IMR-90 (cell line): ENCODE results near the gene FOXP4. TPM values are rescaled to one million over a fixed set of nuclear protein-coding genes. Genes with fewer than 3 reads are reported as not detected.

Source experiments
- ATAC-seq: fragments of 200-7000 bp; cut with Tn5 transposase; 2 replicates; pipeline ENCODE4 v1.9.1; 2020; ENCODE audit warnings: low read depth, mild to moderate bottlenecking, moderate library complexity
- BruUV-seq: library from RNA; stranded (reverse); fragments of 400-500 nt; replicated peaks from 2 replicates; lab custom pipeline; 2021; lab: Mats Ljungman, UMichigan
- CTCF ChIA-PET: fragments of 300-600 bp; formaldehyde crosslinking; extraction: SDS; loops from one replicate; lab custom pipeline; 2021; ENCODE audit warnings: antibody characterized with exemption; lab: Yijun Ruan, JAX
- POLR2A ChIA-PET: fragments of 300-600 bp; sonication (Branson Sonifier 250); formaldehyde crosslinking; loops from one replicate; lab custom pipeline; 2022; ENCODE audit warnings: antibody characterized with exemption; ENCODE audit not compliant: unreplicated experiment; lab: Charles Lee
- DNase-seq: peaks from one replicate; pipeline ENCODE4 v3.0.0; 2013
- H2AFZ ChIP-seq: replicated peaks from 2 replicates; pipeline ENCODE3; 2013; ENCODE audit warnings: low read length, mild to moderate bottlenecking; ENCODE audit not compliant: poor library complexity
- H2AK5ac ChIP-seq: 2 replicates; pipeline ENCODE4 v1.6.1; 2013; ENCODE audit warnings: low read depth, low read length, inconsistent platforms
- H2AK9ac ChIP-seq: replicated peaks from 2 replicates; pipeline ENCODE3; 2013; ENCODE audit warnings: mild to moderate bottlenecking, low read depth, low read length, moderate library complexity; ENCODE audit not compliant: poor library complexity
- H2BK120ac ChIP-seq: 2 replicates; pipeline ENCODE4 v1.6.1; 2013; ENCODE audit warnings: low read depth, low read length, inconsistent platforms
- H2BK15ac ChIP-seq: 3 replicates; pipeline ENCODE4 v1.6.1; 2013; ENCODE audit warnings: low read depth, low read length, inconsistent platforms
- H2BK20ac ChIP-seq: 2 replicates; pipeline ENCODE4 v1.6.1; 2013; ENCODE audit warnings: low read depth, mild to moderate bottlenecking, inconsistent platforms, low read length, moderate library complexity
- H2BK5ac ChIP-seq: 2 replicates; pipeline ENCODE4 v1.6.1; 2013; ENCODE audit warnings: mild to moderate bottlenecking, low read depth, low read length, inconsistent platforms; ENCODE audit not compliant: poor library complexity, severe bottlenecking
- H3K14ac ChIP-seq: replicated peaks from 2 replicates; pipeline ENCODE4 v1.6.1; 2013; ENCODE audit warnings: low read depth, low read length, inconsistent platforms
- H3K18ac ChIP-seq: 2 replicates; pipeline ENCODE4 v1.6.1; 2013; ENCODE audit warnings: low read depth, low read length, control low read depth
- H3K23ac ChIP-seq: 2 replicates; pipeline ENCODE4 v1.6.1; 2013; ENCODE audit warnings: low read depth, low read length, inconsistent platforms
- H3K27ac ChIP-seq: 2 replicates; pipeline ENCODE4 v1.5.1; 2013; ENCODE audit warnings: mild to moderate bottlenecking, control low read depth, low read length; ENCODE audit not compliant: insufficient read depth
- H3K27me3 ChIP-seq: 2 replicates; pipeline ENCODE4 v1.6.1; 2013; ENCODE audit warnings: low read length; ENCODE audit not compliant: control insufficient read depth, insufficient read depth
- H3K36me3 ChIP-seq: 2 replicates; pipeline ENCODE4 v1.6.1; 2013; ENCODE audit warnings: low read length, mixed read lengths; ENCODE audit not compliant: control insufficient read depth, insufficient read depth
- H3K4ac ChIP-seq: 2 replicates; pipeline ENCODE4 v1.6.1; 2013; ENCODE audit warnings: low read depth, low read length, inconsistent platforms
- H3K4me1 ChIP-seq: 2 replicates; pipeline ENCODE4 v1.6.1; 2013; ENCODE audit warnings: low read length, mixed read lengths; ENCODE audit not compliant: control insufficient read depth, insufficient read depth
- H3K4me2 ChIP-seq: 2 replicates; pipeline ENCODE4 v1.6.1; 2013; ENCODE audit warnings: low read depth, mild to moderate bottlenecking, control low read depth, low read length, moderate library complexity
- H3K4me3 ChIP-seq: 2 replicates; pipeline ENCODE4 v1.5.1; 2013; ENCODE audit warnings: low read depth, mild to moderate bottlenecking, control low read depth, low read length, moderate library complexity; ENCODE audit not compliant: insufficient read depth
- H3K56ac ChIP-seq: 2 replicates; pipeline ENCODE4 v1.6.1; 2013; ENCODE audit warnings: low read length, inconsistent platforms; ENCODE audit not compliant: insufficient read depth; ENCODE audit errors: extremely low read depth
- H3K79me1 ChIP-seq, 2 experiments: 2 replicates each; pipeline ENCODE4 v1.6.1; 2013; ENCODE audit warnings: low read length in 2 of 2, inconsistent platforms in 1 of 2, low read depth in 1 of 2
- H3K9ac ChIP-seq: 2 replicates; pipeline ENCODE4 v1.6.1; 2013; ENCODE audit warnings: low read depth, low read length, control low read depth
- H3K9me1 ChIP-seq: 2 replicates; pipeline ENCODE4 v1.6.1; 2013; ENCODE audit warnings: low read length, inconsistent platforms; ENCODE audit not compliant: insufficient read depth
- H3K9me3 ChIP-seq: 2 replicates; pipeline ENCODE4 v1.6.1; 2013; ENCODE audit warnings: low read length; ENCODE audit not compliant: control insufficient read depth, insufficient read depth
- H4K20me1 ChIP-seq: 2 replicates; pipeline ENCODE4 v1.6.1; 2013; ENCODE audit warnings: low read length, inconsistent platforms; ENCODE audit not compliant: insufficient read depth
- H4K5ac ChIP-seq: 2 replicates; pipeline ENCODE4 v1.6.1; 2013; ENCODE audit warnings: mild to moderate bottlenecking, low read depth, low read length, control low read depth
- H4K8ac ChIP-seq, 2 experiments: 2 replicates each; pipeline ENCODE4 v1.6.1; 2013; ENCODE audit warnings: low read depth in 2 of 2, low read length in 2 of 2, control low read depth in 1 of 2, inconsistent platforms in 1 of 2
- H4K91ac ChIP-seq: 2 replicates; pipeline ENCODE4 v1.6.1; 2013; ENCODE audit warnings: low read depth, low read length, inconsistent platforms; ENCODE audit not compliant: insufficient read depth
- RCOR1 ChIP-seq: IDR thresholded peaks from 2 replicates; pipeline ENCODE4 v1.6.1; 2012; ENCODE audit warnings: mild to moderate bottlenecking, low read length, improper control_type of control experiment; ENCODE audit not compliant: insufficient replicate concordance
- USF2 ChIP-seq: fragments of 150-350 bp; IDR thresholded peaks from 2 replicates; pipeline ENCODE4 v1.6.1; 2017; ENCODE audit warnings: mild to moderate bottlenecking, antibody characterized with exemption, low read length, low read depth
- WGBS, 2 experiments: methylation state at CpG; one replicate each; pipeline versions ENCODE4 v1.1.5 to v1.1.7; 2013; ENCODE audit warnings: missing lambda C conversion rate in 2 of 2; ENCODE audit not compliant: insufficient read length in 1 of 2; ENCODE audit errors: extremely low coverage in 2 of 2; 5-methylcytosine and 5-hydroxymethylcytosine counted together
- dilution Hi-C: fragments of 300-500 bp; cut with HindIII; formaldehyde crosslinking; loops from one replicate; pipeline ENCODE4 v1.14.3; 2018; ENCODE audit warnings: low sequenced_read_pairs; ENCODE audit not compliant: unreplicated experiment
- in situ Hi-C: fragments of 300-500 bp; cut with MboI; formaldehyde crosslinking; loops from 3 replicates; pipeline ENCODE4 v1.14.3; 2019; ENCODE audit warnings: low sequenced_read_pairs, inconsistent platforms, mixed read lengths
- intact Hi-C: fragments of 100-400 bp; cut with micrococcal nuclease; formaldehyde crosslinking; loops from 2 replicates; pipeline ENCODE4 v1.10.0; 2022
- polyA plus RNA-seq, 3 experiments: library from polyadenylated mRNA; depleted of rRNA; stranded (reverse); fragments of >200 nt; gene quantifications; 2 replicates each; pipeline ENCODE4 v1.2.3, GENCODE V29; 2012; ENCODE audit warnings: low replicate concordance in 1 of 3
- total RNA-seq: library from RNA; depleted of rRNA; stranded (reverse); fragments of >200 nt; gene quantifications from 2 replicates; pipeline ENCODE4 v1.2.3, GENCODE V29; 2012

Gene FOXP4
- total and polyA plus RNA-seq, 2 of the 4 experiments (the other 2 are of a cell fraction) = 0.72 to 9.5 TPM

GRCh38 chr6:41500561-41500960 lies 45.6 kb upstream of the FOXP4 start:
- Histone ChIP-seq H4K91ac (no peak overlapping the region), H3K4me3 (no peak overlapping the region), H3K36me3 (no peaks in the 10 kb centered on the region), H3K18ac (no peak overlapping the region), H3K23ac (no peak overlapping the region), H3K27me3 (peaks cover 28% of the 10 kb centered on the region), H3K9me1 (no peaks in the 10 kb centered on the region), H3K9ac (no peak overlapping the region), H3K14ac (no peak overlapping the region), H3K4me2 (no peak overlapping the region), H2BK5ac (no peak overlapping the region), H2BK120ac (no peak overlapping the region), H2BK15ac (no peak overlapping the region), H3K4me1 (peaks cover 4% of the 10 kb centered on the region), H3K79me1 (no peaks in the 10 kb centered on the region), H2AFZ (no peak overlapping the region), H2AK5ac (no peak overlapping the region), H3K56ac (no peak overlapping the region), H2AK9ac (no peak overlapping the region), H4K5ac (no peak overlapping the region), H4K8ac (no peak overlapping the region), H3K4ac (no peak overlapping the region), H3K9me3 (no peaks in the 10 kb centered on the region), H3K27ac (no peak overlapping the region), H4K20me1 (0 out of 2 replicates have a peak, but pooled peaks cover 5% of the 10 kb centered on the region), H2BK20ac (no peak overlapping the region)
- dilution Hi-C loops = no loop called here
- no TSS peak for BruUV-seq
- TF ChIP-seq RCOR1 (no peak), USF2 (no peak)
- WGBS, 2 experiments = 89% methylated on average over 1 of the region's 3 CpGs; no CpG with 5 or more reads in 1 of the 2 experiments
- ATAC-seq (no peak), DNase-seq (no peak)
- ChIA-PET POLR2A (no interaction called here), CTCF (no interaction called here)
- in situ Hi-C loops = no loop called here
- intact Hi-C loops = no loop called here
